Esophagus muscularis mucosa (tissue), 4 donors: Measurements from ENCODE around the gene HAO1. TPM values are rescaled to one million over a fixed set of nuclear protein-coding genes. Genes with fewer than 3 reads are reported as not detected.

Experiments used
- DNase-seq: peaks from one replicate; pipeline ENCODE4 v3.0.0-alpha.2; 2017; ENCODE audit errors: extremely low spot score
- H3K27ac ChIP-seq, 4 donors: fragments of 200-600 bp; sonication (generic); replicated peaks in 1 of 4; 1 replicate in 3 of 4; 2 replicates in 1 of 4; pipeline ENCODE4 v1.5.1; 2016 to 2019; ENCODE audit warnings: mild to moderate bottlenecking in 1 of 4
- H3K27me3 ChIP-seq, 4 donors: fragments of 200-600 bp; sonication (generic); one replicate each; pipeline versions ENCODE4 v1.5.1 to v1.6.0; 2016 to 2019
- H3K36me3 ChIP-seq, 4 donors: fragments of 200-600 bp; sonication (generic); one replicate each; pipeline ENCODE4 v1.5.1; 2016 to 2019
- H3K4me1 ChIP-seq, 4 donors: fragments of 200-600 bp; sonication (generic); one replicate each; pipeline ENCODE4 v1.5.1; 2016 to 2019
- H3K4me3 ChIP-seq, 4 donors: fragments of 200-600 bp; sonication (generic); 1 replicate in 2 of 4; 2 replicates in 2 of 4; pipeline ENCODE4 v1.5.1; 2016 to 2019; ENCODE audit warnings: mild to moderate bottlenecking in 4 of 4, moderate library complexity in 1 of 4
- H3K9me3 ChIP-seq, 4 donors: fragments of 200-600 bp; sonication (generic); 1 replicate in 3 of 4; 2 replicates in 1 of 4; pipeline ENCODE4 v1.5.1; 2016 to 2019
- CTCF ChIP-seq, 3 experiments: fragments of 200-600 bp in 2 of 3; fragments of 450-650 bp in 1 of 3; sonication (generic) in 2 of 3; IDR thresholded peaks; one replicate each; pipeline ENCODE4 v1.5.1; 2017 to 2019; ENCODE audit warnings: antibody characterized with exemption in 3 of 3, mild to moderate bottlenecking in 2 of 3, moderate library complexity in 1 of 3
- EP300 ChIP-seq: sonication (generic); formaldehyde crosslinking; IDR thresholded peaks from one replicate; pipeline ENCODE4 v1.6.1; 2017; ENCODE audit warnings: antibody characterized with exemption
- POLR2A ChIP-seq: fragments of 450-650 bp; IDR thresholded peaks from one replicate; pipeline ENCODE4 v1.6.1; 2017; ENCODE audit warnings: antibody characterized with exemption, moderate library complexity, mild to moderate bottlenecking, low read depth
- POLR2AphosphoS5 ChIP-seq, 2 donors: sonication (generic); formaldehyde crosslinking; IDR thresholded peaks; one replicate each; pipeline ENCODE4 v1.6.1; 2017; ENCODE audit warnings: antibody characterized with exemption in 2 of 2
- WGBS: methylation state at CpG from one replicate; pipeline ENCODE4 v1.1.5; 2018; 5-methylcytosine and 5-hydroxymethylcytosine counted together
- intact Hi-C: fragments of 100-400 bp; cut with DNase I; formaldehyde crosslinking; loops from one replicate; pipeline ENCODE4 v1.15.1; 2023
- total RNA-seq, 4 donors: library from RNA; depleted of rRNA; stranded (reverse); fragments of >200 nt; gene quantifications; one replicate each; pipeline versions ENCODE4 v1.1.0 to v1.2.1, GENCODE V29; 2016

The HAO1 gene
- total RNA-seq, 4 donors from 2014 or later = not detected

- Histone ChIP-seq H3K27ac (no peak overlapping the region), H3K9me3 (no peaks in the 10 kb centered on the region), H3K27me3 (no peaks in the 10 kb centered on the region), H3K4me1 (no peaks in the 10 kb centered on the region), H3K36me3 (no peaks in the 10 kb centered on the region), H3K4me3 (no peak overlapping the region)
- DNase-seq = no peak
- TF ChIP-seq CTCF (IDR thresholded peaks at IDR 0.05) = no peak
- no peak for TF ChIP-seq EP300
- TF ChIP-seq POLR2A = no peak
- no peak for TF ChIP-seq POLR2AphosphoS5 (IDR thresholded peaks at IDR 0.05)
- intact Hi-C loops = no loop called here
- 89% methylated on average over 7 of the region's 7 CpGs for WGBS
These were observed 47.1 kb downstream of the HAO1 start for GRCh38 chr20:7893014-7893730.

- no peak for DNase-seq
- 89% methylated on average over 5 of the region's 5 CpGs for WGBS
- intact Hi-C loops = no loop called here
- no peak overlapping the region for H3K4me3 ChIP-seq
- no peaks in the 10 kb centered on the region for H3K36me3 ChIP-seq
- H3K9me3 ChIP-seq = no peaks in the 10 kb centered on the region
- no peaks in the 10 kb centered on the region for H3K4me1 ChIP-seq
- no peaks in the 10 kb centered on the region for H3K27me3 ChIP-seq
- H3K27ac ChIP-seq = no peak overlapping the region
- TF ChIP-seq POLR2AphosphoS5 (IDR thresholded peaks at IDR 0.05) (no peak), POLR2A (no peak), CTCF (IDR thresholded peaks at IDR 0.05) (no peak), EP300 (no peak)
These were observed 48.6 kb downstream of the HAO1 start for GRCh38 chr20:7891705-7892104.

GRCh38 chr20:7889736-7890135 lies 50.5 kb downstream of the HAO1 start:
- WGBS = 75% methylated on average over 3 of the region's 3 CpGs
- Histone ChIP-seq H3K36me3 (no peaks in the 10 kb centered on the region), H3K27ac (no peak overlapping the region), H3K4me1 (no peaks in the 10 kb centered on the region), H3K27me3 (no peaks in the 10 kb centered on the region), H3K9me3 (no peaks in the 10 kb centered on the region), H3K4me3 (no peak overlapping the region)
- no peak for DNase-seq
- intact Hi-C loops = no loop called here
- TF ChIP-seq CTCF (IDR thresholded peaks at IDR 0.05) (no peak), EP300 (no peak), POLR2AphosphoS5 (IDR thresholded peaks at IDR 0.05) (no peak), POLR2A (no peak)

- Histone ChIP-seq H3K4me3 (no peak overlapping the region), H3K27me3 (no peaks in the 10 kb centered on the region), H3K27ac (no peak overlapping the region), H3K4me1 (peaks cover 0 to 4% (median 0%) of the 10 kb centered on the region in 4 donors), H3K9me3 (no peaks in the 10 kb centered on the region), H3K36me3 (no peaks in the 10 kb centered on the region)
- intact Hi-C loops = no loop called here
- WGBS = 94% methylated on average over 1 of the region's 1 CpG
- TF ChIP-seq POLR2A = no peak
- DNase-seq = no peak
These were observed 56.5 kb downstream of the HAO1 start for GRCh38 chr20:7883741-7884140.

GRCh38 chr20:7883309-7883708 lies 56.9 kb downstream of the HAO1 start:
- Histone ChIP-seq H3K27ac (no peak overlapping the region), H3K36me3 (no peaks in the 10 kb centered on the region), H3K4me3 (no peak overlapping the region), H3K27me3 (no peaks in the 10 kb centered on the region), H3K4me1 (peaks cover 0 to 4% (median 0%) of the 10 kb centered on the region in 4 donors), H3K9me3 (no peaks in the 10 kb centered on the region)
- 61% methylated on average over 4 of the region's 4 CpGs for WGBS
- intact Hi-C loops = no loop called here
- TF ChIP-seq POLR2AphosphoS5 (IDR thresholded peaks at IDR 0.05) (no peak), EP300 (no peak), POLR2A (no peak), CTCF (IDR thresholded peaks at IDR 0.05) (no peak)
- DNase-seq = no peak
